Upper lobe of left lung (tissue), 6 donors: Measurements from ENCODE around the gene SUCLG2. TPM values are rescaled to one million over a fixed set of nuclear protein-coding genes. Genes with fewer than 3 reads are reported as not detected.

ENCODE experiments used
- ATAC-seq, 2 donors: fragments of 200-7000 bp; cut with Tn5 transposase; one replicate each; pipeline ENCODE4 v1.9.1; 2022; ENCODE audit warnings: mild to moderate bottlenecking in 2 of 2, moderate library complexity in 2 of 2; ENCODE audit not compliant: low FRiP score in 2 of 2
- DNase-seq, 2 donors: peaks; one replicate each; pipeline ENCODE4 v3.0.0-alpha.2; 2019 to 2020
- H3K27ac ChIP-seq, 4 donors: fragments of 200-600 bp; sonication (generic); one replicate each; pipeline ENCODE4 v1.5.1; 2016 to 2019
- H3K27me3 ChIP-seq, 4 donors: fragments of 200-600 bp; sonication (generic); one replicate each; pipeline ENCODE4 v1.5.1; 2017 to 2019
- H3K36me3 ChIP-seq, 4 donors: fragments of 200-600 bp; sonication (generic); one replicate each; pipeline ENCODE4 v1.5.1; 2016 to 2019
- H3K4me1 ChIP-seq, 4 donors: fragments of 200-600 bp; sonication (generic); one replicate each; pipeline ENCODE4 v1.5.1; 2018 to 2019
- H3K4me3 ChIP-seq, 4 donors: fragments of 200-600 bp; sonication (generic); one replicate each; pipeline ENCODE4 v1.5.1; 2017 to 2019; ENCODE audit warnings: mild to moderate bottlenecking in 2 of 4, moderate library complexity in 1 of 4
- H3K9me3 ChIP-seq, 4 donors: fragments of 200-600 bp; sonication (generic); one replicate each; pipeline ENCODE4 v1.5.1; 2018 to 2019
- EP300 ChIP-seq, 4 donors: sonication (generic); formaldehyde crosslinking; IDR thresholded peaks; one replicate each; pipeline ENCODE4 v1.5.1; 2017; ENCODE audit warnings: antibody characterized with exemption in 4 of 4, control low read depth in 2 of 4
- POLR2A ChIP-seq, 4 donors: fragments of 450-650 bp; IDR thresholded peaks; one replicate each; pipeline ENCODE4 v1.5.1; 2016 to 2017; ENCODE audit warnings: antibody characterized with exemption in 4 of 4, mild to moderate bottlenecking in 2 of 4
- POLR2AphosphoS5 ChIP-seq, 2 donors: sonication (generic); formaldehyde crosslinking; IDR thresholded peaks; one replicate each; pipeline ENCODE4 v1.5.1; 2017; ENCODE audit warnings: antibody characterized with exemption in 2 of 2
- WGBS, 2 donors: methylation state at CpG; one replicate each; pipeline ENCODE4 v1.1.5; 2017 to 2018; 5-methylcytosine and 5-hydroxymethylcytosine counted together
- total RNA-seq, 6 donors: library from RNA; depleted of rRNA in 4 of 6; stranded (reverse); fragments of >200 nt in 4 of 6; gene quantifications; one replicate each; pipeline versions ENCODE4 v1.1.0 to v1.2.1, GENCODE V29; 2016 to 2021
- TF ChIP-seq, protein P1 (sequence below), 6 experiments: fragments of 450-650 bp in 4 of 6; fragments of 200-600 bp in 2 of 6; sonication (generic) in 2 of 6; IDR thresholded peaks; one replicate each; pipeline ENCODE4 v1.5.1; 2016 to 2019; ENCODE audit warnings: antibody characterized with exemption in 6 of 6
- donor health status: DM: no; HTN: no; CAD: no; lungs with moderate emphysema.
- donor health status: DM: no; HTN: yes; CAD: no; lungs with severe emphysema.

SUCLG2 gene
- total RNA-seq, 6 donors from 2014 or later = 36.7 to 69.3 (median 50.8) TPM

DNA sequence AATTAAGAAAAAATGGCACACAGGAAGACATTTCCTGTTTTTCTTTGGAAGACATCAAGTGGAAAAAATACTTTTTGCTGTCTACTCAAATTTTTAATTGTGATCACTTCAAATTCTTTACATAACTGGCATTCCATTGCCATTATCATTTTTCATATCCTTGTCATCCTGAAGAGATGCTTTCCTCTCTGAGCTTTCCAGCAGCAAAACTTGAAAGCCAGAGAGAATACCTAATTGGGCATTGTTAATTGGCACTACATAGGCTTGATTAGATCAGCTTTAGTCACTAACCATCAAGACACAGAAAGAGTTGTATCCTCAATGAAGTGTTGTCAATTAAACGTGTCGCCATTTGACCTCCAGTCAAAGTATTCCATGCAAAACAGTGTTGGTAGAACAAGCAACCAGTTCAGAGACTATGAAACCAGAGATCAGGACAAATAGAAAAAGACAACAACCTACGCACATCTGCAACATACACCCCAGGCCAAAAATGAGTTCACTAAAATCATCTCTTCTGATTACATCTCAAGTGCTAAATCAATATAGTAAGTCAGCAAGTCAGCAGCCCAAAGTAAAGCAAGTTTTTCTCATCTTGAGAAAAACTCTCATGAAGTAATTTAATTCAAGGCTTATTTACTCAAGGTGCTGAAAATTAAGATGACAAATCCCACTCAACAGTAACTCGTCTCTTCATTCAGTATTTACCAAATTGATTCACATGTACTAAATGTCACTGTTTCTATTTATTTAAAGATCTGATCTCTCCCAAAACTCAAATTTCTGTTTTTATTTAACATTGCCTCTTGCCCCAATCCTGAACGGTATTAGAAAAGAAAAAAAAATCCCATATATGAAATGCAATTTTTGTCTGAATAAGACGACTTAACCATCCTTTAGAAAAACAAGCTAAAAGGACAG lies 123.0 kb downstream of the SUCLG2 start:
- 86 to 88% methylated on average over 6 of the region's 6 CpGs for WGBS, 2 donors

DNA sequence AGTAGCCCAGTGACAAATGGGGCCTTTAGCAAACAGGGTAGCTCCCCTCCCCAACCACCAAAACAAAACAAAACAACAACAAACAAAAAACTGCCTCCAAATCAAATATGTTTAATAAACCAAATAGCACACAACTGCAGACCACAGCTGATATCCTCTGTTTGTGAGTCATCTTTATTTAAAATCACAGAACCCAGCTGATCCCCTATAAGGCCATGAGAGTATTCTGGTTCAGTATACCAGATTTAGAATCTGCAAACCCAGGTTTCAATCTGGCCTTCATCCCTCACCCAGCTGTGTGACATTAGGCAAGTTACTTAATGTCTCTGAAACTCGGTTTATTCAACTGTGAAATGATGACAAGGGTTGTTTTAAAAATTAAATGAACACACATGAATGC lies 124.5 kb downstream of the SUCLG2 start:
- Histone ChIP-seq H3K9me3 (no peaks in the 10 kb centered on the region), H3K4me3 (no peak overlapping the region), H3K36me3 (peaks cover 0 to 18% (median 5%) of the 10 kb centered on the region in 4 donors), H3K27me3 (no peaks in the 10 kb centered on the region), H3K4me1 (peaks cover 0 to 4% (median 2%) of the 10 kb centered on the region in 4 donors), H3K27ac (no peak overlapping the region)
- DNase-seq (no peak), ATAC-seq (no peak)
- WGBS, 2 donors = 82 to 93% methylated on average over 1 of the region's 1 CpG
- TF ChIP-seq POLR2A (IDR thresholded peaks at IDR 0.05) = no peak
- TF ChIP-seq POLR2AphosphoS5 (IDR thresholded peaks at IDR 0.05) = no peak
- no peak for TF ChIP-seq EP300 (IDR thresholded peaks at IDR 0.05)
- TF ChIP-seq, protein P1, sequence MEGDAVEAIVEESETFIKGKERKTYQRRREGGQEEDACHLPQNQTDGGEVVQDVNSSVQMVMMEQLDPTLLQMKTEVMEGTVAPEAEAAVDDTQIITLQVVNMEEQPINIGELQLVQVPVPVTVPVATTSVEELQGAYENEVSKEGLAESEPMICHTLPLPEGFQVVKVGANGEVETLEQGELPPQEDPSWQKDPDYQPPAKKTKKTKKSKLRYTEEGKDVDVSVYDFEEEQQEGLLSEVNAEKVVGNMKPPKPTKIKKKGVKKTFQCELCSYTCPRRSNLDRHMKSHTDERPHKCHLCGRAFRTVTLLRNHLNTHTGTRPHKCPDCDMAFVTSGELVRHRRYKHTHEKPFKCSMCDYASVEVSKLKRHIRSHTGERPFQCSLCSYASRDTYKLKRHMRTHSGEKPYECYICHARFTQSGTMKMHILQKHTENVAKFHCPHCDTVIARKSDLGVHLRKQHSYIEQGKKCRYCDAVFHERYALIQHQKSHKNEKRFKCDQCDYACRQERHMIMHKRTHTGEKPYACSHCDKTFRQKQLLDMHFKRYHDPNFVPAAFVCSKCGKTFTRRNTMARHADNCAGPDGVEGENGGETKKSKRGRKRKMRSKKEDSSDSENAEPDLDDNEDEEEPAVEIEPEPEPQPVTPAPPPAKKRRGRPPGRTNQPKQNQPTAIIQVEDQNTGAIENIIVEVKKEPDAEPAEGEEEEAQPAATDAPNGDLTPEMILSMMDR (IDR thresholded peaks at IDR 0.05) = no peak

More for the DNA sequence above, 123.0 kb downstream of the SUCLG2 start:
- Histone ChIP-seq H3K27ac (no peak overlapping the region), H3K4me3 (no peak overlapping the region), H3K36me3 (peaks cover 0 to 12% (median 5%) of the 10 kb centered on the region in 4 donors), H3K4me1 (peaks cover 0 to 4% (median 2%) of the 10 kb centered on the region in 4 donors), H3K9me3 (no peaks in the 10 kb centered on the region), H3K27me3 (no peaks in the 10 kb centered on the region)
- no peak for DNase-seq
- TF ChIP-seq EP300 (IDR thresholded peaks at IDR 0.05) = no peak
- no peak for TF ChIP-seq POLR2AphosphoS5 (IDR thresholded peaks at IDR 0.05)
- TF ChIP-seq, protein P1 (IDR thresholded peaks at IDR 0.05) = no peak
- TF ChIP-seq POLR2A (IDR thresholded peaks at IDR 0.05) = no peak
- no peak for ATAC-seq

DNA sequence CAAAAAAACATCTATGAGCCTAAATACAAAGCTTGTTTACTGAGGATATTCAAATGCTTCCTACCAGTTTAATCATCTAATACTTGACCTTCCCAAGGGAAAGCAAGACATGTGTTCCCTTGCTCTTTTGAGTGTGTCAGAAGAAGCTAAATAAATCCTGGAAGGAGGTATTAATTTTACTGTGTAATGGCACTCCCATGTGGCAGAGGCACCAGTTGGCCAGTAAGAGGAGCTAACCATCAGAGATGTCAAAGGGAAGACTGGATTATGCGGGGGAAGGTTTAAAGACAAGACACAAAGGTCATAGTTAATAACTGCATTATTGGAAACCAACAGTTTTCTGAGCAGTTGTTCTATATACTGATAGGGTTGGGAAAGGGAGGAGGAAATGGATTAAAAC lies 125.1 kb downstream of the SUCLG2 start:
- 90 to 92% methylated on average over 1 of the region's 1 CpG for WGBS, 2 donors

DNA sequence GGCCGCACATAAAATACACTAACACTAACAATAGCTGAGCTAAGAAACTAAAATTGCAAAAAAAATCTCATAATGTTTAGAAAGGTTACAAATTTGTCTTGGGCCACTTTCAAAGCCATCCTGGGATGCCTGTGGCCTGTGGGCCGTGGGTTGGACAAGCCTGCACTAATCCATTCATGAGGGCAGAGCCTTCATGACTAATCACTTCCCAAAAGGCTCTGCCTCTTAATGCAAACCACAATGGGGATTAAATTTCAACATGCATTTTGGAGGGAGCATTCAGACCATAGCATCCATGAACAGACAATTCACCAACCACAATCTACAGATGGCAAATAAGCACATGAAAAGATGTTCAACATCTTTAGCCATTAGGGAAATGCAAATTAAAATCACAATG lies 128.2 kb downstream of the SUCLG2 start:
- DNase-seq = no peak
- Histone ChIP-seq H3K9me3 (no peaks in the 10 kb centered on the region), H3K36me3 (peaks cover 0 to 18% (median 5%) of the 10 kb centered on the region in 4 donors), H3K4me1 (peaks cover 0 to 2% (median under 1%) of the 10 kb centered on the region in 4 donors), H3K27me3 (no peaks in the 10 kb centered on the region), H3K4me3 (no peak overlapping the region), H3K27ac (no peak overlapping the region)
- ATAC-seq = no peak
- TF ChIP-seq POLR2AphosphoS5 (IDR thresholded peaks at IDR 0.05) (no peak), POLR2A (IDR thresholded peaks at IDR 0.05) (no peak), EP300 (IDR thresholded peaks at IDR 0.05) (no peak)
- TF ChIP-seq, protein P1 (IDR thresholded peaks at IDR 0.05) = no peak
- WGBS, 2 donors = 90 to 95% methylated on average over 2 of the region's 2 CpGs

More for the DNA sequence above, 125.1 kb downstream of the SUCLG2 start:
- ATAC-seq (no peak), DNase-seq (no peak)
- Histone ChIP-seq H3K36me3 (peaks cover 0 to 18% (median 5%) of the 10 kb centered on the region in 4 donors), H3K4me1 (peaks cover 0 to 4% (median 2%) of the 10 kb centered on the region in 4 donors), H3K9me3 (no peaks in the 10 kb centered on the region), H3K27me3 (no peaks in the 10 kb centered on the region), H3K27ac (no peak overlapping the region), H3K4me3 (no peak overlapping the region)
- TF ChIP-seq EP300 (IDR thresholded peaks at IDR 0.05) = no peak
- no peak for TF ChIP-seq POLR2AphosphoS5 (IDR thresholded peaks at IDR 0.05)
- TF ChIP-seq, protein P1 (IDR thresholded peaks at IDR 0.05) = no peak
